Head of caudate nucleus (tissue), 42 donors: ENCODE data around the gene TMEM200B.
"Not testable (repeated sequence)": the region's sequence is repeated elsewhere in the genome, so short reads cannot be mapped to it uniquely, and the experiment has no call there.

ENCODE experiments used
- DNase-seq, 42 donors: peaks; one replicate each; pipeline versions ENCODE4 v3.0.0 to v3.0.0-alpha.2; 2020 to 2021; ENCODE audit warnings: mixed read lengths in 7 of 42
- intact Hi-C: fragments of 100-400 bp; cut with DNase I; formaldehyde crosslinking; loops from one replicate; pipeline ENCODE4 v1.15.0; 2022

The TMEM200B gene

GRCh38 chr1:29119121-29119929 is 4.4 kb downstream of the TMEM200B start:
- intact Hi-C loops: no loop called here
- DNase-seq: peak in 1 of 42 donors; percentile 27

- DNase-seq: peak in 2 of 42 donors; percentile 20 to 59
- intact Hi-C loops: no loop called here
These were observed 6.3 kb downstream of the TMEM200B start for GRCh38 chr1:29117381-29117780.

- no peak for DNase-seq
These were observed 9.0 kb downstream of the TMEM200B start for GRCh38 chr1:29114654-29115053.

GRCh38 chr1:29113413-29114117 is 10.1 kb downstream of the TMEM200B start:
- intact Hi-C loops: no loop called here
- DNase-seq: peak in 18 of 42 donors; percentile 31 to 79 (median 54)

More at GRCh38 chr1:29114654-29115053, 9.0 kb downstream of the TMEM200B start:
- intact Hi-C loops: no loop called here

GRCh38 chr1:29112705-29113412 is 10.8 kb downstream of the TMEM200B start:
- DNase-seq: peak in 10 of 42 donors; percentile 13 to 70 (median 40)
- intact Hi-C loops: no loop called here

- DNase-seq, intact Hi-C loops: not testable (repeated sequence)
These were observed 15.7 kb downstream of the TMEM200B start for GRCh38 chr1:29108041-29108440.

- DNase-seq: no peak
- intact Hi-C loops: no loop called here
These were observed 17.9 kb downstream of the TMEM200B start for GRCh38 chr1:29105822-29106221.

- intact Hi-C loops: no loop called here
- no peak for DNase-seq
These were observed 23.2 kb downstream of the TMEM200B start for GRCh38 chr1:29100487-29100886.

GRCh38 chr1:29099286-29099685 is 24.4 kb downstream of the TMEM200B start:
- DNase-seq: no peak
- intact Hi-C loops: no loop called here

- DNase-seq: no peak
- intact Hi-C loops: no loop called here
These were observed 27.3 kb downstream of the TMEM200B start for GRCh38 chr1:29096231-29096886.

- intact Hi-C loops: no loop called here
- no peak for DNase-seq
These were observed 28.7 kb downstream of the TMEM200B start for GRCh38 chr1:29094954-29095353.

- intact Hi-C loops: no loop called here
- DNase-seq: no peak
These were observed 29.3 kb downstream of the TMEM200B start for GRCh38 chr1:29094433-29094832.

GRCh38 chr1:29092704-29093103 is 31.0 kb downstream of the TMEM200B start:
- intact Hi-C loops, DNase-seq: not testable (repeated sequence)

- no peak for DNase-seq
- intact Hi-C loops: no loop called here
These were observed 32.6 kb downstream of the TMEM200B start for GRCh38 chr1:29090937-29091618.

GRCh38 chr1:29084196-29084521 is 39.5 kb downstream of the TMEM200B start:
- intact Hi-C loops: no loop called here

GRCh38 chr1:29083317-29084195 is 40.1 kb downstream of the TMEM200B start:
- no peak for DNase-seq
- intact Hi-C loops: no loop called here

More at GRCh38 chr1:29084196-29084521, 39.5 kb downstream of the TMEM200B start:
- no peak for DNase-seq

GRCh38 chr1:29082519-29082918 is 41.2 kb downstream of the TMEM200B start:
- intact Hi-C loops: no loop called here
- no peak for DNase-seq

GRCh38 chr1:29081201-29081600 is 42.5 kb downstream of the TMEM200B start:
- peak in 26 of 42 donors; percentile 6 to 70 (median 36) for DNase-seq
- intact Hi-C loops: no loop called here
